OCI-LY7 (cell line): Measurements from ENCODE around the gene BICRAL. TPM values are rescaled to one million over a fixed set of nuclear protein-coding genes. Genes with fewer than 3 reads are reported as not detected.

Source experiments
- BruUV-seq: library from RNA; stranded (reverse); fragments of 400-500 nt; replicated peaks from 2 replicates; lab custom pipeline; 2021; lab: Mats Ljungman, UMichigan
- CTCF ChIA-PET: fragments of 300-600 bp; sonication (Branson Sonifier 250); formaldehyde crosslinking; loops from one replicate; lab custom pipeline; 2022; ENCODE audit warnings: antibody characterized with exemption; ENCODE audit not compliant: unreplicated experiment; lab: Charles Lee
- POLR2A ChIA-PET: fragments of 300-600 bp; sonication (Branson Sonifier 250); formaldehyde crosslinking; loops from one replicate; lab custom pipeline; 2022; ENCODE audit warnings: antibody characterized with exemption; lab: Charles Lee
- DNase-seq: peaks from one replicate; pipeline ENCODE4 v3.0.0-alpha.2; 2015; ENCODE audit warnings: low spot score
- H2AFZ ChIP-seq: fragments of 200-600 bp; sonication (generic), shearing (Covaris generic); 2 replicates; pipeline ENCODE4 v1.6.1; 2014; ENCODE audit warnings: mild to moderate bottlenecking, antibody characterized with exemption, low read length, moderate library complexity
- H3K27ac ChIP-seq: fragments of 200-600 bp; sonication (generic); 2 replicates; pipeline ENCODE4 v1.5.1; 2014; ENCODE audit warnings: mixed run types, low read depth, mild to moderate bottlenecking, moderate library complexity, low read length, inconsistent platforms; ENCODE audit not compliant: poor library complexity, severe bottlenecking
- H3K36me3 ChIP-seq: fragments of 200-600 bp; sonication (generic); 2 replicates; pipeline ENCODE4 v1.6.1; 2014; ENCODE audit warnings: mild to moderate bottlenecking, antibody characterized with exemption, low read length, moderate library complexity, mixed read lengths; ENCODE audit not compliant: insufficient read depth
- H3K4me1 ChIP-seq: fragments of 200-600 bp; sonication (generic); 2 replicates; pipeline ENCODE4 v1.5.1; 2014; ENCODE audit warnings: mild to moderate bottlenecking, low read length; ENCODE audit not compliant: insufficient read depth, poor library complexity, severe bottlenecking
- H3K4me2 ChIP-seq: fragments of 200-600 bp; sonication (generic); 2 replicates; pipeline ENCODE4 v1.6.1; 2014; ENCODE audit warnings: mild to moderate bottlenecking, low read length
- H3K4me3 ChIP-seq: fragments of 200-600 bp; sonication (generic); 2 replicates; pipeline ENCODE4 v1.5.1; 2014; ENCODE audit warnings: mild to moderate bottlenecking, low read depth, low read length; ENCODE audit not compliant: poor library complexity, severe bottlenecking
- H3K79me2 ChIP-seq: fragments of 200-600 bp; sonication (generic); 2 replicates; pipeline ENCODE4 v1.6.1; 2016; ENCODE audit warnings: low read depth, mild to moderate bottlenecking, low read length, moderate library complexity, mixed read lengths; ENCODE audit not compliant: insufficient read depth
- H3K9me2 ChIP-seq: fragments of 200-600 bp; sonication (generic); 2 replicates; pipeline ENCODE4 v1.6.1; 2016; ENCODE audit warnings: mild to moderate bottlenecking, low read length, mixed read lengths; ENCODE audit not compliant: insufficient read depth
- H3K9me3 ChIP-seq: fragments of 200-600 bp; sonication (generic); 2 replicates; pipeline ENCODE4 v1.6.1; 2014; ENCODE audit warnings: mild to moderate bottlenecking, mixed run types, low read length, mixed read lengths
- H4K20me1 ChIP-seq: fragments of 200-600 bp; sonication (generic); 2 replicates; pipeline ENCODE4 v1.6.1; 2014; ENCODE audit warnings: mild to moderate bottlenecking, antibody characterized with exemption, low read length, moderate library complexity, mixed read lengths; ENCODE audit not compliant: insufficient read depth
- CTCF ChIP-seq: fragments of 200-600 bp; sonication (generic); conservative IDR thresholded peaks from 2 replicates; pipeline ENCODE4 v1.5.1; 2014; ENCODE audit warnings: mild to moderate bottlenecking, antibody characterized with exemption, low read length, moderate library complexity, mixed read lengths
- EZH2phosphoT487 ChIP-seq: fragments of 200-600 bp; sonication (generic); IDR thresholded peaks from 2 replicates; pipeline ENCODE4 v1.6.1; 2018; ENCODE audit warnings: low read depth, borderline replicate concordance, mild to moderate bottlenecking, mixed run types, antibody characterized with exemption, low read length, moderate library complexity, mixed read lengths
- intact Hi-C: fragments of 100-400 bp; cut with micrococcal nuclease; formaldehyde crosslinking; loops from one replicate; pipeline ENCODE4 v1.10.0; 2022; ENCODE audit not compliant: unreplicated experiment
- total RNA-seq, 2 experiments: library from RNA; depleted of rRNA in 1 of 2; stranded (reverse); fragments of >200 nt in 1 of 2; shearing (Covaris generic) in 1 of 2; gene quantifications; 2 replicates each; pipeline ENCODE4 v1.2.3, GENCODE V29; 2014 to 2022

BICRAL gene
- total RNA-seq, 2 experiments from 2014 or later, result 10.3 to 25.7 TPM

- H3K36me3 ChIP-seq, result no peaks in the 10 kb centered on the region
- H3K4me1 ChIP-seq, result peaks cover 80% of the 10 kb centered on the region
- intact Hi-C loops, result no loop called here
- CTCF ChIA-PET, result no interaction called here
- peak overlapping the region; percentile 92 for H3K27ac ChIP-seq
- H3K9me2 ChIP-seq, result no peaks in the 10 kb centered on the region
- BruUV-seq, result no TSS peak
- TF ChIP-seq EZH2phosphoT487, result no peak
- TF ChIP-seq CTCF, result no peak
- no peaks in the 10 kb centered on the region for H3K9me3 ChIP-seq
- DNase-seq, result no peak
- peak overlapping the region; percentile 75 for H3K4me2 ChIP-seq
- peaks cover 74% of the 10 kb centered on the region; the same call in 1 of the 2 replicates for H3K79me2 ChIP-seq
- H3K4me3 ChIP-seq, result peak overlapping the region; percentile 9
- POLR2A ChIA-PET, result interaction anchor here (0.6 to 27.1 kb wide), 3 partner anchors 15 to 214 kb away, joined by 3 to 494 read pairs (median 3); partner anchors contain the start of genes TBCC and UBR2
- H4K20me1 ChIP-seq, result no peaks in the 10 kb centered on the region
- H2AFZ ChIP-seq, result peak overlapping the region; percentile 38; the same call in 1 of the 2 replicates
Observed at GRCh38 chr6:42778122-42778521, 3.7 kb upstream of the BICRAL start.

GRCh38 chr6:42779521-42779920 is 2.3 kb upstream of the BICRAL start:
- CTCF ChIA-PET, result no interaction called here
- TF ChIP-seq CTCF (no peak), EZH2phosphoT487 (no peak)
- peaks cover 10% of the 10 kb centered on the region; the same call in 1 of the 2 replicates for H3K36me3 ChIP-seq
- H4K20me1 ChIP-seq, result no peaks in the 10 kb centered on the region
- H3K9me3 ChIP-seq, result no peaks in the 10 kb centered on the region
- H3K79me2 ChIP-seq, result peaks cover 74% of the 10 kb centered on the region
- POLR2A ChIA-PET, result interaction anchor here (0.6 to 27.1 kb wide), 3 partner anchors 9 to 605 kb away, joined by 5 to 494 read pairs (median 67); partner anchors contain the start of gene TBCC
- peak overlapping the region; percentile 75 for H3K4me2 ChIP-seq
- H3K9me2 ChIP-seq, result no peaks in the 10 kb centered on the region
- no TSS peak for BruUV-seq
- intact Hi-C loops, result no loop called here
- H3K4me1 ChIP-seq, result peaks cover 70% of the 10 kb centered on the region
- H3K27ac ChIP-seq, result peak overlapping the region; percentile 92
- peak overlapping the region; percentile 38; the same call in 1 of the 2 replicates for H2AFZ ChIP-seq
- peak overlapping the region; percentile 9 for H3K4me3 ChIP-seq
- DNase-seq, result no peak

DNA sequence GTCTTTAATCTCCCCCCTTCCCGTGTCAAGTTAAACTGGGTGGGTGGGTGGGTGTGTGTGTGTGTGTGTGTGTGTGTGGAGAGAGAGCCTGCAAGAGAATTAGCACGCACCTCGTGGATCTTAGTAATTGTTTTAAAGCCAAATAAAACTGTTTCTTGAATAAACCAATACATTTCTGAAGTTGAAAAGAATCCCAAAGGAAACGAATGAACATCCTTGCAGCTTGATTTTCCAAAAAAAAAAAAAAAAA is 381 bp upstream of the BICRAL start:
- H3K4me2 ChIP-seq, result peak overlapping the region; percentile 75; the same call in 1 of the 2 replicates
- H3K79me2 ChIP-seq, result peaks cover 79% of the 10 kb centered on the region
- TF ChIP-seq EZH2phosphoT487 (no peak), CTCF (no peak)
- peak overlapping the region; percentile 75 for H3K4me3 ChIP-seq
- no peaks in the 10 kb centered on the region for H3K9me2 ChIP-seq
- peaks cover 5% of the 10 kb centered on the region for H4K20me1 ChIP-seq
- ChIA-PET POLR2A (interaction anchor here (0.5 to 27.1 kb wide), 7 partner anchors 11 to 998 kb away, joined by 3 to 494 read pairs (median 4); partner anchors contain the start of gene TBCC), CTCF (no interaction called here)
- peak overlapping the region; percentile 92 for H3K27ac ChIP-seq
- intact Hi-C loops, result no loop called here
- H3K9me3 ChIP-seq, result no peaks in the 10 kb centered on the region
- DNase-seq, result peak; percentile 65
- no peak overlapping the region for H2AFZ ChIP-seq
- H3K4me1 ChIP-seq, result peaks cover 70% of the 10 kb centered on the region
- H3K36me3 ChIP-seq, result peaks cover 28% of the 10 kb centered on the region; the same call in 1 of the 2 replicates
- no TSS peak for BruUV-seq
